Activated T-cell treated with anti-CD3 and anti-CD28 coated beads for 48 hours (primary cell): ENCODE results near the gene GSTK1.
"Not testable (repeated sequence)": the region's sequence is repeated elsewhere in the genome, so short reads cannot be mapped to it uniquely, and the experiment has no call there.

Experiments
- DNase-seq: peaks from one replicate; pipeline ENCODE4 v3.0.0-alpha.2; 2020; ENCODE audit warnings: low read depth

Gene GSTK1

GRCh38 chr7:143271240-143271639 is 8.0 kb downstream of the GSTK1 start:
- no peak for DNase-seq

GRCh38 chr7:143272871-143273270 is 9.6 kb downstream of the GSTK1 start:
- DNase-seq, result no peak

- DNase-seq, result no peak
These were observed 16.2 kb downstream of the GSTK1 start for GRCh38 chr7:143279186-143280098.

- no peak for DNase-seq
These were observed 16.9 kb downstream of the GSTK1 start for GRCh38 chr7:143280160-143280559.

GRCh38 chr7:143280566-143280965 is 17.3 kb downstream of the GSTK1 start:
- DNase-seq, result no peak

- DNase-seq, result no peak
These were observed 18.3 kb downstream of the GSTK1 start for GRCh38 chr7:143281529-143281928.

GRCh38 chr7:143282124-143282523 is 18.9 kb downstream of the GSTK1 start:
- no peak for DNase-seq

- DNase-seq, result no peak
These were observed 20.1 kb downstream of the GSTK1 start for GRCh38 chr7:143283381-143283780.

- no peak for DNase-seq
These were observed 21.6 kb downstream of the GSTK1 start, which contains the start of gene TMEM139 for GRCh38 chr7:143284591-143285469. TMEM139 (plus strand) TSS chr7:143284958; CDS start chr7:143285958, 1,000 bp downstream.

GRCh38 chr7:143285470-143285778 is 22.2 kb downstream of the GSTK1 start:
- DNase-seq, result no peak

GRCh38 chr7:143285806-143286521 is 22.7 kb downstream of the GSTK1 start:
- no peak for DNase-seq

- no peak for DNase-seq
These were observed 23.3 kb downstream of the GSTK1 start for GRCh38 chr7:143286522-143286890.

- no peak for DNase-seq
These were observed 24.2 kb downstream of the GSTK1 start for GRCh38 chr7:143287339-143287934.

- peak; percentile 99 for DNase-seq
These were observed 24.9 kb downstream of the GSTK1 start, which contains the start of gene CASP2 for GRCh38 chr7:143287935-143288826. CASP2 (plus strand) TSS chr7:143288351; CDS start chr7:143288456, 105 bp downstream.

- no peak for DNase-seq
These were observed 25.6 kb downstream of the GSTK1 start for GRCh38 chr7:143288836-143289235.

- DNase-seq, result no peak
These were observed 26.2 kb downstream of the GSTK1 start for GRCh38 chr7:143289421-143289820.

- not testable (repeated sequence) for DNase-seq
These were observed 26.6 kb downstream of the GSTK1 start for GRCh38 chr7:143289888-143290287.

GRCh38 chr7:143290293-143290692 is 27.1 kb downstream of the GSTK1 start:
- DNase-seq, result no peak

GRCh38 chr7:143292876-143293275 is 29.6 kb downstream of the GSTK1 start:
- no peak for DNase-seq

- no peak for DNase-seq
These were observed 32.6 kb downstream of the GSTK1 start for GRCh38 chr7:143295870-143296269.

GRCh38 chr7:143296686-143297085 is 33.4 kb downstream of the GSTK1 start:
- DNase-seq, result no peak
